B cell (primary cell): ENCODE results near the gene PXMP4. TPM values are rescaled to one million over a fixed set of nuclear protein-coding genes. Genes with fewer than 3 reads are reported as not detected.
A peak's percentile ranks its signal among the peaks of the same experiment; 100 is the strongest.

Experiments
- ATAC-seq: fragments of 200-7000 bp; cut with Tn5 transposase; one replicate; pipeline ENCODE4 v1.10.0; 2021; ENCODE audit warnings: low read depth, mild to moderate bottlenecking, moderate number of reproducible peaks, moderate library complexity
- CTCF ChIA-PET: fragments of 350-600 bp; sonication (Branson Sonifier 250); formaldehyde crosslinking; loops from one replicate; lab custom pipeline; 2021; ENCODE audit warnings: antibody characterized with exemption, inconsistent platforms; lab: Charles Lee
- POLR2A ChIA-PET: fragments of 350-600 bp; sonication (Branson Sonifier 250); formaldehyde crosslinking; loops from one replicate; lab custom pipeline; 2021; ENCODE audit warnings: antibody characterized with exemption; lab: Charles Lee
- DNase-seq: peaks from one replicate; pipeline ENCODE4 v3.0.0; 2013
- H2AFZ ChIP-seq: 2 replicates; pipeline ENCODE4 v1.6.1; 2012; ENCODE audit warnings: mild to moderate bottlenecking, low read depth, low read length; ENCODE audit not compliant: insufficient read depth, poor library complexity, severe bottlenecking
- H3K27ac ChIP-seq, 2 donors: 1 replicate in 1 of 2; 2 replicates in 1 of 2; pipeline ENCODE4 v1.5.1; 2012 to 2013; ENCODE audit warnings: low read length in 2 of 2, mild to moderate bottlenecking in 2 of 2, moderate library complexity in 1 of 2
- H3K27me3 ChIP-seq, 4 experiments: fragments of 200-600 bp in 1 of 4; sonication (generic) in 1 of 4; replicated peaks in 1 of 4; 1 replicate in 2 of 4; 2 replicates in 2 of 4; pipeline versions ENCODE4 v1.6.1 to v1.7.0; 2013 to 2016; ENCODE audit warnings: low read length in 3 of 4, mild to moderate bottlenecking in 2 of 4, mixed read lengths in 1 of 4, moderate library complexity in 1 of 4; ENCODE audit not compliant: insufficient read depth in 4 of 4, control insufficient read depth in 3 of 4; ENCODE audit errors: control extremely low read depth in 1 of 4
- H3K36me3 ChIP-seq, 2 experiments: replicated peaks in 1 of 2; 1 replicate in 1 of 2; 2 replicates in 1 of 2; pipeline versions ENCODE4 v1.6.1 to v1.7.1; 2013; ENCODE audit warnings: low read length in 1 of 2; ENCODE audit not compliant: insufficient read depth in 2 of 2, control insufficient read depth in 1 of 2; ENCODE audit errors: control extremely low read depth in 1 of 2, extremely low read depth in 1 of 2
- H3K4me1 ChIP-seq, 2 donors: fragments of 200-600 bp in 1 of 2; sonication (generic) in 1 of 2; 1 replicate in 1 of 2; 2 replicates in 1 of 2; pipeline versions ENCODE4 v1.5.1 to v1.6.1; 2013 to 2017; ENCODE audit warnings: low read length in 2 of 2; ENCODE audit not compliant: control insufficient read depth in 2 of 2, insufficient read depth in 2 of 2
- H3K4me2 ChIP-seq: replicated peaks from 2 replicates; pipeline ENCODE3; 2012; ENCODE audit warnings: mild to moderate bottlenecking, low read depth, low read length; ENCODE audit not compliant: poor library complexity, severe bottlenecking
- H3K4me3 ChIP-seq, 5 experiments: fragments of 200-600 bp in 1 of 5; sonication (generic) in 1 of 5; 1 replicate in 3 of 5; 2 replicates in 2 of 5; pipeline versions ENCODE4 v1.5.1 to v1.7.0; 2011 to 2016; ENCODE audit warnings: low read length in 4 of 5, mild to moderate bottlenecking in 4 of 5, low read depth in 2 of 5, control low read depth in 1 of 5, moderate library complexity in 1 of 5; ENCODE audit not compliant: insufficient read depth in 1 of 5; ENCODE audit errors: control extremely low read depth in 1 of 5, extremely low read depth in 1 of 5
- H3K79me2 ChIP-seq: fragments of 200-600 bp; sonication (generic); one replicate; pipeline ENCODE4 v1.6.0; 2016; ENCODE audit warnings: low read length; ENCODE audit not compliant: control insufficient read depth, insufficient read depth
- H3K9ac ChIP-seq: fragments of 200-600 bp; sonication (generic); 2 replicates; pipeline ENCODE4 v1.6.1; 2017; ENCODE audit warnings: mild to moderate bottlenecking, low read length, moderate library complexity
- H3K9me3 ChIP-seq, 3 donors: one replicate each; pipeline versions ENCODE4 v1.6.1 to v1.7.1; 2013; ENCODE audit warnings: low read length in 2 of 3; ENCODE audit not compliant: control insufficient read depth in 2 of 3, insufficient read depth in 1 of 3; ENCODE audit errors: control extremely low read depth in 1 of 3
- H4K20me1 ChIP-seq: 2 replicates; pipeline ENCODE4 v1.6.0; 2012; ENCODE audit warnings: mild to moderate bottlenecking, low read length; ENCODE audit not compliant: insufficient read depth, control insufficient read depth, poor library complexity, severe bottlenecking
- H3K27ac Mint-ChIP-seq: one replicate; pipeline ENCODE4 v1.8.0; 2021; ENCODE audit warnings: mixed read lengths
- H3K27me3 Mint-ChIP-seq: one replicate; pipeline ENCODE4 v1.8.0; 2021; ENCODE audit warnings: mixed read lengths
- H3K4me1 Mint-ChIP-seq: one replicate; pipeline ENCODE4 v1.8.0; 2021; ENCODE audit warnings: mixed read lengths
- H3K4me3 Mint-ChIP-seq: one replicate; pipeline ENCODE4 v1.8.0; 2021; ENCODE audit warnings: mixed read lengths
- H3K9me3 Mint-ChIP-seq: one replicate; pipeline ENCODE4 v1.8.0; 2022; ENCODE audit warnings: mixed read lengths; ENCODE audit not compliant: insufficient read depth
- EZH2 ChIP-seq: IDR thresholded peaks from 2 replicates; pipeline ENCODE4 v1.6.1; 2012; ENCODE audit warnings: borderline replicate concordance, low read depth, mild to moderate bottlenecking, moderate library complexity, low read length; ENCODE audit not compliant: insufficient read depth, poor library complexity, severe bottlenecking
- WGBS: methylation state at CpG from one replicate; pipeline ENCODE4 v1.1.5; 2013; ENCODE audit warnings: missing lambda C conversion rate; ENCODE audit not compliant: insufficient coverage; 5-methylcytosine and 5-hydroxymethylcytosine counted together
- intact Hi-C: fragments of 100-400 bp; cut with micrococcal nuclease; formaldehyde crosslinking; loops from one replicate; pipeline ENCODE4 v1.10.0; 2022
- polyA plus RNA-seq: library from polyadenylated mRNA; depleted of rRNA; stranded (reverse); fragments of >200 nt; gene quantifications from 2 replicates; pipeline ENCODE4 v1.2.3, GENCODE V29; 2012
- total RNA-seq, 2 donors: library from RNA; stranded (reverse); fragments of 120-200 nt in 1 of 2; gene quantifications; 1 replicate in 1 of 2; 2 replicates in 1 of 2; pipeline versions ENCODE4 v1.2.3 to v1.2.4, GENCODE V29; 2013 to 2022
- TF ChIP-seq, protein P1 (sequence below): fragments of 200-600 bp; IDR thresholded peaks from one replicate; pipeline ENCODE4 v1.8.0; 2022; ENCODE audit warnings: antibody characterized with exemption, mild to moderate bottlenecking

PXMP4 gene
- total and polyA plus RNA-seq, 2 donors (not counting 1 experiment from before 2014, with no cell fraction given) = 5.0 to 6.6 TPM

DNA sequence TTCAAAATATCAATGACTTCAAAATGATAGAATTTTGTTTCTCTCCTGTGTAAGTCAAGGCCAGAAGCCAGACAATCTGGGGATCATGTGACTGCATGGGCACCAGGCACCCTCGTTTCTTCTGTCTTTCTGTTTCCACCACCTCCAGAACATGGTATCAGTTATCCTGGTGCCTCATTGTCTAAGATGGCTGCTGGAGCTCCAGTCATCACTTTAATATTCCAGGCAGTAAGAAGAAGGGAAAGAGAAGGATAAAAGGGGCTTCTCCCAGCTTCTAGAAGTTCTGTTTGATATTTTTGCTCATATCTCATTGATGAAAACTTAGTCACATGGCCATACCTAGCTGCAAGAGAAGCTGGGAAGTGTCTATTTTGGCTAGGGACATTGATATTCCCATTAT lies 37.3 kb upstream of the PXMP4 start:
- Histone ChIP-seq H2AFZ (no peak overlapping the region), H3K4me1 (peaks cover 10 to 15% of the 10 kb centered on the region in 2 donors), H3K9me3 (peaks cover 0 to 8% (median 5%) of the 10 kb centered on the region in 3 donors), H3K4me3 (no peak overlapping the region), H3K27ac (no peak overlapping the region), H3K36me3 (peaks cover 7 to 33% of the 10 kb centered on the region in 2 experiments), H4K20me1 (no peaks in the 10 kb centered on the region), H3K9ac (no peak overlapping the region), H3K79me2 (no peaks in the 10 kb centered on the region), H3K27me3 (no peaks in the 10 kb centered on the region), H3K4me2 (no peak overlapping the region)
- POLR2A ChIA-PET = interaction anchor here (0.7 kb wide), 1 partner anchor 25 kb away, joined by 3 read pairs; no protein-coding TSS in a partner anchor
- no peak overlapping the region for H3K4me3 Mint-ChIP-seq
- DNase-seq (no peak), ATAC-seq (no peak)
- H3K27me3 Mint-ChIP-seq = no peaks in the 10 kb centered on the region
- CTCF ChIA-PET = interaction anchor here (2.0 kb wide), 1 partner anchor 53 kb away, joined by 8 read pairs; the partner anchor contains the start of gene CHMP4B
- H3K4me1 Mint-ChIP-seq = peaks cover 16% of the 10 kb centered on the region
- H3K9me3 Mint-ChIP-seq = no peaks in the 10 kb centered on the region
- H3K27ac Mint-ChIP-seq = no peak overlapping the region
- WGBS = no CpG with 5 or more reads among the region's 1 CpG
- TF ChIP-seq, protein P1, sequence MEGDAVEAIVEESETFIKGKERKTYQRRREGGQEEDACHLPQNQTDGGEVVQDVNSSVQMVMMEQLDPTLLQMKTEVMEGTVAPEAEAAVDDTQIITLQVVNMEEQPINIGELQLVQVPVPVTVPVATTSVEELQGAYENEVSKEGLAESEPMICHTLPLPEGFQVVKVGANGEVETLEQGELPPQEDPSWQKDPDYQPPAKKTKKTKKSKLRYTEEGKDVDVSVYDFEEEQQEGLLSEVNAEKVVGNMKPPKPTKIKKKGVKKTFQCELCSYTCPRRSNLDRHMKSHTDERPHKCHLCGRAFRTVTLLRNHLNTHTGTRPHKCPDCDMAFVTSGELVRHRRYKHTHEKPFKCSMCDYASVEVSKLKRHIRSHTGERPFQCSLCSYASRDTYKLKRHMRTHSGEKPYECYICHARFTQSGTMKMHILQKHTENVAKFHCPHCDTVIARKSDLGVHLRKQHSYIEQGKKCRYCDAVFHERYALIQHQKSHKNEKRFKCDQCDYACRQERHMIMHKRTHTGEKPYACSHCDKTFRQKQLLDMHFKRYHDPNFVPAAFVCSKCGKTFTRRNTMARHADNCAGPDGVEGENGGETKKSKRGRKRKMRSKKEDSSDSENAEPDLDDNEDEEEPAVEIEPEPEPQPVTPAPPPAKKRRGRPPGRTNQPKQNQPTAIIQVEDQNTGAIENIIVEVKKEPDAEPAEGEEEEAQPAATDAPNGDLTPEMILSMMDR = no peak
- no peak for TF ChIP-seq EZH2
- intact Hi-C loops = loop anchor here (2.0 kb wide), 1 partner anchor 21 kb away; no protein-coding TSS in a partner anchor

DNA sequence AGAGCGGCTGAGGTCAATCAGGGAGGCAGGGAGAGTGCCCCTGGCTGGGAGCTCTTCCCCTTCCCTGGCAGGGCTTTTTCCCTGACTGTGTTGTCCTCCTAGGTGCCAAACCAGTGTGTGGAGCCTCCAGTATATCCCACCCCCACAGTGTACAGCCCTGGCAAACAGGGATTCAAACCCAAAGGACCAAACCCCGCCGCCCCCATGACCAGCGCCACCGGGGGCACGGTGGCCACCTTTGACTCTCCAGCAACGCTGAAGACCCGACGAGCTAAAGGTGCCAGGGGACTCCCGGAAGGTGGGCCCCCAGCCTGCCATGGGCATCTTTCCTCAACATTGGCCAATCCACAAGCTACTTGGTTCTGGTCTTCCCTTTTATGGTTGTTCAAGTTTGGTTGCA lies 36.9 kb upstream of the PXMP4 start:
- Histone ChIP-seq H3K27me3 (no peaks in the 10 kb centered on the region), H3K79me2 (no peaks in the 10 kb centered on the region), H3K4me2 (no peak overlapping the region), H2AFZ (no peak overlapping the region), H4K20me1 (no peaks in the 10 kb centered on the region), H3K36me3 (peaks cover 7 to 37% of the 10 kb centered on the region in 2 experiments), H3K9ac (no peak overlapping the region), H3K4me1 (peaks cover 10 to 15% of the 10 kb centered on the region in 2 donors), H3K9me3 (peaks cover 0 to 8% (median 5%) of the 10 kb centered on the region in 3 donors), H3K27ac (no peak overlapping the region), H3K4me3 (no peak overlapping the region)
- ATAC-seq = no peak
- Mint-ChIP-seq H3K9me3 (no peaks in the 10 kb centered on the region), H3K4me3 (no peak overlapping the region), H3K27me3 (no peaks in the 10 kb centered on the region), H3K4me1 (peaks cover 16% of the 10 kb centered on the region), H3K27ac (peak overlapping the region; percentile 89)
- TF ChIP-seq, protein P1 = no peak
- TF ChIP-seq EZH2 = no peak
- ChIA-PET POLR2A (interaction anchor here (0.7 kb wide), 1 partner anchor 24 kb away, joined by 3 read pairs; no protein-coding TSS in a partner anchor), CTCF (interaction anchor here (2.0 to 4.0 kb wide), 2 partner anchors 24 to 54 kb away, joined by 8 to 16 read pairs; partner anchors contain the start of gene CHMP4B)
- no peak for DNase-seq
- WGBS = 100% methylated on average over 6 of the region's 10 CpGs
- intact Hi-C loops = loop anchor here (2.0 kb wide), 1 partner anchor 22 kb away; no protein-coding TSS in a partner anchor
